ENCODE measurements around the gene NRXN3. TPM values are rescaled to one million over a fixed set of nuclear protein-coding genes. Genes with fewer than 3 reads are reported as not detected.

The NRXN3 gene
- total and polyA plus RNA-seq, 2 of the 13 experiments (the other 11 are each of a cell fraction or from before 2014, with no cell fraction given) = 0.03 TPM; not detected in 1

DNA sequence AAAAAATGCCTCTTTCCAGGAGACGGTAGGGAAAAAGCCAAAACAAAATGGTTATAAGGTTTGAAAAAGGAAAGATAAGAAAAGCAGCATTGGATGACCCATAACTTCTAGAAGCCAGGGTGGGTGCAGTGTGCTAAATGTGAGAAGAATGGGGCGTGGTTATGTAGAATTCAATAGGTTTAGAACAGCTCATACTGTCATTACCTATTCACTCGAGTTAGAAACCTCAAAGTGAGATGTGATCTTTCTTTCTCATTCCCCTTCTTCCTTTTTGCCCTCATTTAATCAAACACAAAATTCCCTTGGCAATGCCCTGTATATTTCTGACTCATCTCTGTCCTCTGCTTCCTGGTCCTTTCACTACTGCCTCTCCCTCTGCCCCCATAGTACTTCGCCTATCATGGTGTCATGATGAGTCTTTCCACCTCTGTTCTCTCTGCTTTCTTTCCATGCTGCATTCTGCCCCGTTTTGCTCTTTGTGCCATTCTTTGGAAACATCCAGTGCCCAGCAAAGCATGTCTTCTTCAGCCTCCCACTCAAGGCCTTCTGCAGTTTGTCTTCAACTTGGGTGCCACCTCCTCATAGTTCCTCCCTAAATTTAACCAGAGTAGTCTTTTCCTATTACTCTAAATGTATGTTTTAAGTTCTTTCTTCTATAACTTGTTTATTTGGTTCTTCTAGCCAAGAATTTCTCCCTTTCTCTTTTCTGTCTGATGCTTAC is 496.3 kb downstream of the NRXN3 start:
- no peak for ATAC-seq
- H3K36me3 ChIP-seq (replicated peaks in 1 of 2; ENCODE audit: control insufficient read depth in 1 of 2, insufficient read depth in 2 of 2, low read length in 2 of 2) = no peaks in the 10 kb centered on the region
- H3K27me3 ChIP-seq (ENCODE audit: control insufficient read depth in 1 of 2, insufficient read depth in 2 of 2, low read length in 2 of 2) = no peaks in the 10 kb centered on the region
- WGBS (ENCODE audit: low lambda C conversion rate) = under 1% methylated on average over 5 of the region's 5 CpGs
- intact Hi-C loops (cut with micrococcal nuclease; ENCODE audit: unreplicated experiment) (no loop called here), in situ Hi-C loops (cut with HindIII; ENCODE audit: extremely low pct_ligation_motif_present, low pct_unique_long_range_greater_than_20kb) (no loop called here)
- ChIA-PET POLR2A (no interaction called here), CTCF (ENCODE audit: low intra/inter-chr PET ratio, low total read pairs) (no interaction called here)
- H3K4me3 ChIP-seq (replicated peaks in 1 of 3; ENCODE audit: insufficient read depth in 1 of 3, low read depth in 2 of 3, low read length in 3 of 3) = no peak overlapping the region
- no peak for DNase-seq (ENCODE audit: low spot score)
- no peak overlapping the region for H2AFZ ChIP-seq (ENCODE audit: low read length)
- H3K4me2 ChIP-seq (ENCODE audit: low read depth, low read length) = no peak overlapping the region
- no peaks in the 10 kb centered on the region for H3K79me2 ChIP-seq (ENCODE audit: insufficient read depth, low read length)
- no peak overlapping the region for H3K9ac ChIP-seq (ENCODE audit: insufficient read depth, low read depth, low read length)
- H3K27ac ChIP-seq (ENCODE audit: extremely low read length, insufficient read depth, low read length) = no peak overlapping the region
- BruUV-seq (replicated peaks) = no TSS peak
- H4K20me1 ChIP-seq (ENCODE audit: insufficient read depth, low read length) = no peaks in the 10 kb centered on the region
- H3K9me3 ChIP-seq (ENCODE audit: low read length) = no peaks in the 10 kb centered on the region
- no peak for FAIRE-seq
- no peaks in the 10 kb centered on the region for H3K4me1 ChIP-seq (ENCODE audit: insufficient read depth, low read length)
- TF ChIP-seq ZNF749 (CRISPR knock-in tag; IDR thresholded peaks at IDR 0.05; ENCODE audit: borderline replicate concordance) (no peak), SAFB2 (CRISPR knock-in tag; IDR thresholded peaks at IDR 0.05; ENCODE audit: borderline replicate concordance, low read depth) (no peak), MLLT10 (CRISPR knock-in tag; IDR thresholded peaks at IDR 0.05) (no peak), NR3C1 (CRISPR knock-in tag; IDR thresholded peaks at IDR 0.05) (no peak)
- TF ChIP-seq, protein P1, sequence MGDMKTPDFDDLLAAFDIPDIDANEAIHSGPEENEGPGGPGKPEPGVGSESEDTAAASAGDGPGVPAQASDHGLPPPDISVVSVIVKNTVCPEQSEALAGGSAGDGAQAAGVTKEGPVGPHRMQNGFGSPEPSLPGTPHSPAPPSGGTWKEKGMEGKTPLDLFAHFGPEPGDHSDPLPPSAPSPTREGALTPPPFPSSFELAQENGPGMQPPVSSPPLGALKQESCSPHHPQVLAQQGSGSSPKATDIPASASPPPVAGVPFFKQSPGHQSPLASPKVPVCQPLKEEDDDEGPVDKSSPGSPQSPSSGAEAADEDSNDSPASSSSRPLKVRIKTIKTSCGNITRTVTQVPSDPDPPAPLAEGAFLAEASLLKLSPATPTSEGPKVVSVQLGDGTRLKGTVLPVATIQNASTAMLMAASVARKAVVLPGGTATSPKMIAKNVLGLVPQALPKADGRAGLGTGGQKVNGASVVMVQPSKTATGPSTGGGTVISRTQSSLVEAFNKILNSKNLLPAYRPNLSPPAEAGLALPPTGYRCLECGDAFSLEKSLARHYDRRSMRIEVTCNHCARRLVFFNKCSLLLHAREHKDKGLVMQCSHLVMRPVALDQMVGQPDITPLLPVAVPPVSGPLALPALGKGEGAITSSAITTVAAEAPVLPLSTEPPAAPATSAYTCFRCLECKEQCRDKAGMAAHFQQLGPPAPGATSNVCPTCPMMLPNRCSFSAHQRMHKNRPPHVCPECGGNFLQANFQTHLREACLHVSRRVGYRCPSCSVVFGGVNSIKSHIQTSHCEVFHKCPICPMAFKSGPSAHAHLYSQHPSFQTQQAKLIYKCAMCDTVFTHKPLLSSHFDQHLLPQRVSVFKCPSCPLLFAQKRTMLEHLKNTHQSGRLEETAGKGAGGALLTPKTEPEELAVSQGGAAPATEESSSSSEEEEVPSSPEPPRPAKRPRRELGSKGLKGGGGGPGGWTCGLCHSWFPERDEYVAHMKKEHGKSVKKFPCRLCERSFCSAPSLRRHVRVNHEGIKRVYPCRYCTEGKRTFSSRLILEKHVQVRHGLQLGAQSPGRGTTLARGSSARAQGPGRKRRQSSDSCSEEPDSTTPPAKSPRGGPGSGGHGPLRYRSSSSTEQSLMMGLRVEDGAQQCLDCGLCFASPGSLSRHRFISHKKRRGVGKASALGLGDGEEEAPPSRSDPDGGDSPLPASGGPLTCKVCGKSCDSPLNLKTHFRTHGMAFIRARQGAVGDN (CRISPR knock-in tag; IDR thresholded peaks at IDR 0.05) = no peak
- TF ChIP-seq, protein P2, sequence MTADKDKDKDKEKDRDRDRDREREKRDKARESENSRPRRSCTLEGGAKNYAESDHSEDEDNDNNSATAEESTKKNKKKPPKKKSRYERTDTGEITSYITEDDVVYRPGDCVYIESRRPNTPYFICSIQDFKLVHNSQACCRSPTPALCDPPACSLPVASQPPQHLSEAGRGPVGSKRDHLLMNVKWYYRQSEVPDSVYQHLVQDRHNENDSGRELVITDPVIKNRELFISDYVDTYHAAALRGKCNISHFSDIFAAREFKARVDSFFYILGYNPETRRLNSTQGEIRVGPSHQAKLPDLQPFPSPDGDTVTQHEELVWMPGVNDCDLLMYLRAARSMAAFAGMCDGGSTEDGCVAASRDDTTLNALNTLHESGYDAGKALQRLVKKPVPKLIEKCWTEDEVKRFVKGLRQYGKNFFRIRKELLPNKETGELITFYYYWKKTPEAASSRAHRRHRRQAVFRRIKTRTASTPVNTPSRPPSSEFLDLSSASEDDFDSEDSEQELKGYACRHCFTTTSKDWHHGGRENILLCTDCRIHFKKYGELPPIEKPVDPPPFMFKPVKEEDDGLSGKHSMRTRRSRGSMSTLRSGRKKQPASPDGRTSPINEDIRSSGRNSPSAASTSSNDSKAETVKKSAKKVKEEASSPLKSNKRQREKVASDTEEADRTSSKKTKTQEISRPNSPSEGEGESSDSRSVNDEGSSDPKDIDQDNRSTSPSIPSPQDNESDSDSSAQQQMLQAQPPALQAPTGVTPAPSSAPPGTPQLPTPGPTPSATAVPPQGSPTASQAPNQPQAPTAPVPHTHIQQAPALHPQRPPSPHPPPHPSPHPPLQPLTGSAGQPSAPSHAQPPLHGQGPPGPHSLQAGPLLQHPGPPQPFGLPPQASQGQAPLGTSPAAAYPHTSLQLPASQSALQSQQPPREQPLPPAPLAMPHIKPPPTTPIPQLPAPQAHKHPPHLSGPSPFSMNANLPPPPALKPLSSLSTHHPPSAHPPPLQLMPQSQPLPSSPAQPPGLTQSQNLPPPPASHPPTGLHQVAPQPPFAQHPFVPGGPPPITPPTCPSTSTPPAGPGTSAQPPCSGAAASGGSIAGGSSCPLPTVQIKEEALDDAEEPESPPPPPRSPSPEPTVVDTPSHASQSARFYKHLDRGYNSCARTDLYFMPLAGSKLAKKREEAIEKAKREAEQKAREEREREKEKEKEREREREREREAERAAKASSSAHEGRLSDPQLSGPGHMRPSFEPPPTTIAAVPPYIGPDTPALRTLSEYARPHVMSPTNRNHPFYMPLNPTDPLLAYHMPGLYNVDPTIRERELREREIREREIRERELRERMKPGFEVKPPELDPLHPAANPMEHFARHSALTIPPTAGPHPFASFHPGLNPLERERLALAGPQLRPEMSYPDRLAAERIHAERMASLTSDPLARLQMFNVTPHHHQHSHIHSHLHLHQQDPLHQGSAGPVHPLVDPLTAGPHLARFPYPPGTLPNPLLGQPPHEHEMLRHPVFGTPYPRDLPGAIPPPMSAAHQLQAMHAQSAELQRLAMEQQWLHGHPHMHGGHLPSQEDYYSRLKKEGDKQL (CRISPR knock-in tag; IDR thresholded peaks at IDR 0.05; ENCODE audit: low read depth) = no peak
- TF ChIP-seq, protein P3, sequence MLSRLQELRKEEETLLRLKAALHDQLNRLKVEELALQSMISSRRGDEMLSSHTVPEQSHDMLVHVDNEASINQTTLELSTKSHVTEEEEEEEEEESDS (CRISPR knock-in tag; IDR thresholded peaks at IDR 0.05; ENCODE audit: borderline replicate concordance) = no peak
- TF ChIP-seq, protein P4, sequence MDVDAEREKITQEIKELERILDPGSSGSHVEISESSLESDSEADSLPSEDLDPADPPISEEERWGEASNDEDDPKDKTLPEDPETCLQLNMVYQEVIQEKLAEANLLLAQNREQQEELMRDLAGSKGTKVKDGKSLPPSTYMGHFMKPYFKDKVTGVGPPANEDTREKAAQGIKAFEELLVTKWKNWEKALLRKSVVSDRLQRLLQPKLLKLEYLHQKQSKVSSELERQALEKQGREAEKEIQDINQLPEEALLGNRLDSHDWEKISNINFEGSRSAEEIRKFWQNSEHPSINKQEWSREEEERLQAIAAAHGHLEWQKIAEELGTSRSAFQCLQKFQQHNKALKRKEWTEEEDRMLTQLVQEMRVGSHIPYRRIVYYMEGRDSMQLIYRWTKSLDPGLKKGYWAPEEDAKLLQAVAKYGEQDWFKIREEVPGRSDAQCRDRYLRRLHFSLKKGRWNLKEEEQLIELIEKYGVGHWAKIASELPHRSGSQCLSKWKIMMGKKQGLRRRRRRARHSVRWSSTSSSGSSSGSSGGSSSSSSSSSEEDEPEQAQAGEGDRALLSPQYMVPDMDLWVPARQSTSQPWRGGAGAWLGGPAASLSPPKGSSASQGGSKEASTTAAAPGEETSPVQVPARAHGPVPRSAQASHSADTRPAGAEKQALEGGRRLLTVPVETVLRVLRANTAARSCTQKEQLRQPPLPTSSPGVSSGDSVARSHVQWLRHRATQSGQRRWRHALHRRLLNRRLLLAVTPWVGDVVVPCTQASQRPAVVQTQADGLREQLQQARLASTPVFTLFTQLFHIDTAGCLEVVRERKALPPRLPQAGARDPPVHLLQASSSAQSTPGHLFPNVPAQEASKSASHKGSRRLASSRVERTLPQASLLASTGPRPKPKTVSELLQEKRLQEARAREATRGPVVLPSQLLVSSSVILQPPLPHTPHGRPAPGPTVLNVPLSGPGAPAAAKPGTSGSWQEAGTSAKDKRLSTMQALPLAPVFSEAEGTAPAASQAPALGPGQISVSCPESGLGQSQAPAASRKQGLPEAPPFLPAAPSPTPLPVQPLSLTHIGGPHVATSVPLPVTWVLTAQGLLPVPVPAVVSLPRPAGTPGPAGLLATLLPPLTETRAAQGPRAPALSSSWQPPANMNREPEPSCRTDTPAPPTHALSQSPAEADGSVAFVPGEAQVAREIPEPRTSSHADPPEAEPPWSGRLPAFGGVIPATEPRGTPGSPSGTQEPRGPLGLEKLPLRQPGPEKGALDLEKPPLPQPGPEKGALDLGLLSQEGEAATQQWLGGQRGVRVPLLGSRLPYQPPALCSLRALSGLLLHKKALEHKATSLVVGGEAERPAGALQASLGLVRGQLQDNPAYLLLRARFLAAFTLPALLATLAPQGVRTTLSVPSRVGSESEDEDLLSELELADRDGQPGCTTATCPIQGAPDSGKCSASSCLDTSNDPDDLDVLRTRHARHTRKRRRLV (CRISPR knock-in tag; IDR thresholded peaks at IDR 0.05) = no peak

Data from HepG2 (cell line).